Choroid plexus epithelial cell (primary cell): ENCODE measurements around the gene TRAF1.
A peak's percentile ranks its signal among the peaks of the same experiment; 100 is the strongest.
"Not testable (repeated sequence)": the region's sequence is repeated elsewhere in the genome, so short reads cannot be mapped to it uniquely, and the experiment has no call there.

Experiments used
- DNase-seq: peaks from one replicate; pipeline ENCODE4 v3.0.0-alpha.2; 2010; ENCODE audit warnings: low read depth
- H3K4me3 ChIP-seq: 2 replicates; pipeline ENCODE4 v1.5.1; 2011; ENCODE audit warnings: low read depth, mild to moderate bottlenecking, control low read depth, low read length, moderate library complexity
- TF ChIP-seq, protein P1 (sequence below): conservative IDR thresholded peaks from 2 replicates; pipeline ENCODE4 v1.5.1; 2011; ENCODE audit warnings: low read depth, mild to moderate bottlenecking, control low read depth, inconsistent platforms, low read length, moderate library complexity

Gene TRAF1, protein sequence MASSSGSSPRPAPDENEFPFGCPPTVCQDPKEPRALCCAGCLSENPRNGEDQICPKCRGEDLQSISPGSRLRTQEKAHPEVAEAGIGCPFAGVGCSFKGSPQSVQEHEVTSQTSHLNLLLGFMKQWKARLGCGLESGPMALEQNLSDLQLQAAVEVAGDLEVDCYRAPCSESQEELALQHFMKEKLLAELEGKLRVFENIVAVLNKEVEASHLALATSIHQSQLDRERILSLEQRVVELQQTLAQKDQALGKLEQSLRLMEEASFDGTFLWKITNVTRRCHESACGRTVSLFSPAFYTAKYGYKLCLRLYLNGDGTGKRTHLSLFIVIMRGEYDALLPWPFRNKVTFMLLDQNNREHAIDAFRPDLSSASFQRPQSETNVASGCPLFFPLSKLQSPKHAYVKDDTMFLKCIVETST

DNA sequence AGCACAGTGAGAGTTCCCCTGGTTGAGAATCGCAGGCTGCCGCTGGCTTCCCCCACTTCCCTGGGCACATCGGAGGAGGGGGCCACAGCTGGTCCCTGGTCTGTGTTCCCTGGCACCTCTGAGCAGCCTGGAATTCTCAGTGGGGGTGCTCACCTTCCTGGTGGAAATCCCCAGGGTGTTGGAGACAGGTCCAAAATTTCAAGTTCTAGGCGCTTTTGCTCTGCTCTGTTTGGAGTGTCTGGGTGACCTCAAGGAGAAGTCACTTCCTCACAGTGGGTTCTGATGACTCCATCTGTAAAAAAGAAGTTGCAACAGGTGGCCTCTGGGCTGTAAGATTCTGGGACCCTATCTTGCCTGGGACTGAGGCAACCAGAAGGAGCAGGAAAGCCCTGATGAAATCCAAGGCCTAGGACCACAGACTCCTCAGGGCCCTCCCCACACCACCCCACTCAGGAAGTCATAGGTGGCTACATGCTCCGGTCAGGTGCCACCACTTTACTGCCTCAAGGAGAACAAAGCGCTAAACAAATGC, at the start of gene TRAF1:
Gene TRAF1, minus strand, starts transcription at position 400 of the 532 bp plus-strand sequence. CDS start 721 bp downstream, outside the sequence.
- H3K4me3 ChIP-seq = no peak within 1 kb of the TSS
- TF ChIP-seq, protein P1, sequence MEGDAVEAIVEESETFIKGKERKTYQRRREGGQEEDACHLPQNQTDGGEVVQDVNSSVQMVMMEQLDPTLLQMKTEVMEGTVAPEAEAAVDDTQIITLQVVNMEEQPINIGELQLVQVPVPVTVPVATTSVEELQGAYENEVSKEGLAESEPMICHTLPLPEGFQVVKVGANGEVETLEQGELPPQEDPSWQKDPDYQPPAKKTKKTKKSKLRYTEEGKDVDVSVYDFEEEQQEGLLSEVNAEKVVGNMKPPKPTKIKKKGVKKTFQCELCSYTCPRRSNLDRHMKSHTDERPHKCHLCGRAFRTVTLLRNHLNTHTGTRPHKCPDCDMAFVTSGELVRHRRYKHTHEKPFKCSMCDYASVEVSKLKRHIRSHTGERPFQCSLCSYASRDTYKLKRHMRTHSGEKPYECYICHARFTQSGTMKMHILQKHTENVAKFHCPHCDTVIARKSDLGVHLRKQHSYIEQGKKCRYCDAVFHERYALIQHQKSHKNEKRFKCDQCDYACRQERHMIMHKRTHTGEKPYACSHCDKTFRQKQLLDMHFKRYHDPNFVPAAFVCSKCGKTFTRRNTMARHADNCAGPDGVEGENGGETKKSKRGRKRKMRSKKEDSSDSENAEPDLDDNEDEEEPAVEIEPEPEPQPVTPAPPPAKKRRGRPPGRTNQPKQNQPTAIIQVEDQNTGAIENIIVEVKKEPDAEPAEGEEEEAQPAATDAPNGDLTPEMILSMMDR = no peak
- no peak for DNase-seq

- no peak for DNase-seq
- H3K4me3 ChIP-seq = no peak overlapping the region
- TF ChIP-seq, protein P1 = no peak
Measured at GRCh38 chr9:120974921-120975320, 48.3 kb upstream of the TRAF1 start.

DNA sequence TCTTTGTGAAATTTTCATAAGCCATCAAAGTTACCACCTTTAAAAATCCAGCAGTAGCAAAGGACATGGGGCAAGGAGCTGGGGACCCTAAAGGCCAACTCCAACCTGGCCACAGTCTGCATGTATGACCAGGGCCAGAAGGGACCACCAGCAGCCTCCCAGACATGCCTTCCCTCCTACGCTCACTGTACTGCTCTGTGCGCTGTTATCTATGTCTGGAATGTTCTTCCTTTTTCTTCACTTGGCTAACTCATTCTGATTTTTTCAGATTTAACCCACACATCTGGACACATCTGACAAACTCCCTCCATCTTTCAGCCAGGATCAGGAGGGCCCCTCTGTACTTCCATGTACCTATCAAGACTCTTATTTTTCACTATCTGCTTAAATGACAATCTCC, 47.6 kb upstream of the TRAF1 start:
- peak; percentile 48 for DNase-seq
- H3K4me3 ChIP-seq = no peak overlapping the region
- TF ChIP-seq, protein P1 = no peak

GRCh38 chr9:120971938-120972337, 45.3 kb upstream of the TRAF1 start:
- TF ChIP-seq, protein P1 = no peak
- no peak overlapping the region for H3K4me3 ChIP-seq
- DNase-seq = no peak

DNA sequence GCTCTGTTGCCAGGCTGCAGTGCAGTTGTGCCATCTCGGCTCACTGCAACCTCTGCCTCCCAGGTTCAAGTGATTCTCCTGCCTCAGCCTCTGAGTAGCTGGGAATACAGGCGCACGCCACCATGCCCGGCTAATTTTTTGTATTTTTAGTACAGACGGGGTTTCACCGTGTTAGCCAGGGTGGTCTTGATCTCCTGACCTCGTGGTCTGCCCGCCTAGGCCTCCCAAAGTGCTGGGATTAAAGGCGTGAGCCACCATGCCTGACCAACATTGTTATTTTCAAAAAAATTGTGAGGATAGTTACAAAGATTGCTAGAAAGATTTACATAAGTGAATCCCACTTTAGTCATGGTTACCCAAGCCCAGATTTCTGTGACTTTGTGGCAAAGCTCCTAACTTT, 44.9 kb upstream of the TRAF1 start:
- not testable (repeated sequence) for DNase-seq, H3K4me3 ChIP-seq

GRCh38 chr9:120970244-120970643, 43.6 kb upstream of the TRAF1 start:
- TF ChIP-seq, protein P1 = no peak
- no peak for DNase-seq
- H3K4me3 ChIP-seq = no peak overlapping the region

GRCh38 chr9:120966013-120966369, 39.4 kb upstream of the TRAF1 start:
- TF ChIP-seq, protein P1 = no peak
- H3K4me3 ChIP-seq = no peak overlapping the region
- DNase-seq = no peak
